GM12878 (cell line): ENCODE results near the gene RET. TPM values are rescaled to one million over a fixed set of nuclear protein-coding genes. Genes with fewer than 3 reads are reported as not detected.

ENCODE experiments used
- ATAC-seq: fragments of 200-7000 bp; cut with Tn5 transposase; 3 replicates; pipeline ENCODE4 v1.9.1; 2020; ENCODE audit warnings: mild to moderate bottlenecking, moderate library complexity
- BruUV-seq: library from RNA; stranded (reverse); fragments of 400-500 nt; replicated peaks from 2 replicates; lab custom pipeline; 2021; lab: Mats Ljungman, UMichigan
- CTCF ChIA-PET: fragments of 300-600 bp; sonication (Branson Sonifier 250); formaldehyde crosslinking; extraction: SDS; loops from one replicate; lab custom pipeline; 2021; ENCODE audit warnings: inconsistent platforms; lab: Yijun Ruan, JAX
- POLR2A ChIA-PET: fragments of 350-600 bp; formaldehyde crosslinking; extraction: SDS; loops from one replicate; lab custom pipeline; 2021; ENCODE audit warnings: inconsistent platforms; lab: Charles Lee
- RAD21 ChIA-PET: fragments of 300-600 bp; sonication (Branson Sonifier 250); formaldehyde crosslinking; loops from one replicate; lab custom pipeline; 2023; ENCODE audit warnings: antibody characterized with exemption; ENCODE audit not compliant: unreplicated experiment; lab: Charles Lee
- SMC1A ChIA-PET: fragments of 300-600 bp; sonication (Branson Sonifier 250); formaldehyde crosslinking; loops from one replicate; lab custom pipeline; 2023; ENCODE audit not compliant: unreplicated experiment, uncharacterized antibody; lab: Charles Lee
- DNase-seq: peaks from one replicate; pipeline ENCODE4 v3.0.0-alpha.2; 2011; ENCODE audit warnings: low read depth, low spot score
- FAIRE-seq: peaks from 3 replicates; lab custom pipeline; 2011; peaks lifted over from hg19 to GRCh38; lab: Jason Lieb, UNC
- H2AFZ ChIP-seq: 2 replicates; pipeline ENCODE4 v1.6.0; 2011; ENCODE audit warnings: low read depth, low read length, control low read depth; ENCODE audit not compliant: control insufficient read depth
- H3K27ac ChIP-seq: 2 replicates; pipeline ENCODE4 v1.5.1; 2011; ENCODE audit warnings: control low read depth; ENCODE audit not compliant: control insufficient read depth, insufficient read depth
- H3K27me3 ChIP-seq, 2 experiments: replicated peaks in 1 of 2; 2 replicates each; pipeline versions ENCODE4 v1.6.0 to v1.6.1; 2011; ENCODE audit warnings: low read length in 1 of 2; ENCODE audit not compliant: control insufficient read depth in 2 of 2, insufficient read depth in 2 of 2
- H3K36me3 ChIP-seq, 2 experiments: 2 replicates each; pipeline ENCODE4 v1.5.1; 2011; ENCODE audit warnings: low read length in 1 of 2; ENCODE audit not compliant: control insufficient read depth in 2 of 2, insufficient read depth in 2 of 2
- H3K4me1 ChIP-seq: 2 replicates; pipeline ENCODE4 v1.6.1; 2011; ENCODE audit warnings: mild to moderate bottlenecking, low read length, moderate library complexity, mixed read lengths; ENCODE audit not compliant: control insufficient read depth, insufficient read depth
- H3K4me2 ChIP-seq: 2 replicates; pipeline ENCODE4 v1.6.0; 2011; ENCODE audit warnings: control low read depth; ENCODE audit not compliant: control insufficient read depth, insufficient read depth
- H3K4me3 ChIP-seq: fragments of 200-600 bp; sonication (generic); 2 replicates; pipeline ENCODE4 v1.5.1; 2016
- H3K79me2 ChIP-seq: 2 replicates; pipeline ENCODE4 v1.6.0; 2011; ENCODE audit warnings: low read length; ENCODE audit not compliant: control insufficient read depth, insufficient read depth
- H3K9ac ChIP-seq: 2 replicates; pipeline ENCODE4 v1.8.0; 2011; ENCODE audit warnings: low read length, control low read depth, mixed read lengths; ENCODE audit not compliant: control insufficient read depth, insufficient read depth
- H3K9me3 ChIP-seq: replicated peaks from 3 replicates; pipeline ENCODE4 v1.5.1; 2011; ENCODE audit warnings: mild to moderate bottlenecking, low read length; ENCODE audit not compliant: control insufficient read depth, insufficient read depth
- H4K20me1 ChIP-seq: 2 replicates; pipeline ENCODE4 v1.6.0; 2011; ENCODE audit not compliant: control insufficient read depth, insufficient read depth
- CEBPB ChIP-seq, 2 experiments: fragments of 150-350 bp in 1 of 2; IDR thresholded peaks; 2 replicates each; pipeline ENCODE4 v1.6.1; 2012 to 2014; ENCODE audit warnings: low read depth in 2 of 2, low read length in 2 of 2, borderline replicate concordance in 1 of 2, inconsistent platforms in 1 of 2
- E2F4 ChIP-seq: IDR thresholded peaks from 2 replicates; pipeline ENCODE4 v1.6.1; 2012; ENCODE audit warnings: low read depth, low read length, improper control_type of control experiment
- ELK1 ChIP-seq: IDR thresholded peaks from 2 replicates; pipeline ENCODE4 v1.6.1; 2012; ENCODE audit warnings: low read depth, low read length, improper control_type of control experiment
- HDAC6 ChIP-seq: fragments of 200-600 bp; sonication (generic); IDR thresholded peaks from one replicate; pipeline ENCODE4 v1.8.0; 2017; ENCODE audit warnings: antibody characterized with exemption; ENCODE audit not compliant: unreplicated experiment
- KAT2A ChIP-seq: conservative IDR thresholded peaks from 2 replicates; pipeline ENCODE4 v1.6.1; 2011; ENCODE audit warnings: low read depth, low read length; ENCODE audit not compliant: control insufficient read depth
- LARP7 ChIP-seq: fragments of 450-650 bp; IDR thresholded peaks from 2 replicates; pipeline ENCODE4 v1.6.1; 2017; ENCODE audit warnings: mild to moderate bottlenecking
- NFIC ChIP-seq: IDR thresholded peaks from 2 replicates; pipeline ENCODE4 v1.6.1; 2012; ENCODE audit warnings: low read depth, mild to moderate bottlenecking, inconsistent platforms, low read length, moderate library complexity
- SMAD5 ChIP-seq: IDR thresholded peaks from 2 replicates; pipeline ENCODE4 v1.6.1; 2016; ENCODE audit warnings: antibody characterized with exemption, low read depth
- STAT1 ChIP-seq: fragments of 450-650 bp; conservative IDR thresholded peaks from 2 replicates; pipeline ENCODE4 v1.6.1; 2014; ENCODE audit warnings: antibody characterized with exemption, mild to moderate bottlenecking
- ZBTB11 ChIP-seq: fragments of 450-650 bp; formaldehyde crosslinking; IDR thresholded peaks from 2 replicates; pipeline ENCODE4 v1.5.0; 2022; ENCODE audit warnings: mild to moderate bottlenecking, missing genetic modification characterization
- ZNF217 ChIP-seq: fragments of 450-650 bp; IDR thresholded peaks from 2 replicates; pipeline ENCODE4 v1.6.1; 2017; ENCODE audit warnings: antibody characterized with exemption, mild to moderate bottlenecking
- ZNF274 ChIP-seq: IDR thresholded peaks from one replicate; pipeline ENCODE4 v1.8.0; 2011; ENCODE audit not compliant: insufficient read length, insufficient read depth
- ZZZ3 ChIP-seq: IDR thresholded peaks from 2 replicates; pipeline ENCODE4 v1.6.1; 2011; ENCODE audit warnings: low read depth; ENCODE audit not compliant: control insufficient read depth, insufficient read length
- WGBS: methylation state at CpG from one replicate; pipeline ENCODE4 v1.1.6; 2016; ENCODE audit warnings: low lambda C conversion rate; ENCODE audit not compliant: insufficient replicate concordance, insufficient coverage; ENCODE audit errors: missing lambda C conversion rate; 5-methylcytosine and 5-hydroxymethylcytosine counted together
- in situ Hi-C: fragments of 300-500 bp; cut with MboI; formaldehyde crosslinking; loops from 9 replicates; pipeline ENCODE4 v1.14.3; 2018; ENCODE audit warnings: mixed read lengths
- intact Hi-C: fragments of 100-400 bp; cut with micrococcal nuclease; formaldehyde crosslinking; loops from one replicate; pipeline ENCODE4 v1.14.2; 2022; ENCODE audit not compliant: unreplicated experiment
- polyA plus RNA-seq, 11 experiments: library from polyadenylated mRNA; depleted of rRNA in 4 of 11; unstranded in 6 of 11; stranded (reverse) in 5 of 11; fragments of >200 nt; fragmentation: Nextera tagmentation in 4 of 11; fragmentation: Illumina TruSeq in 1 of 11; extraction: Ambion mirVana in 4 of 11; extraction: Trizol in 1 of 11; gene quantifications; 1 replicate in 1 of 11; 2 replicates in 10 of 11; pipeline versions ENCODE4 v1.2.1 to v1.2.3, GENCODE V29; 2011 to 2016; ENCODE audit warnings: inconsistent platforms in 2 of 11, missing spikeins in 2 of 11, low read depth in 1 of 11
- total RNA-seq, 4 experiments: library from RNA; depleted of rRNA in 3 of 4; stranded (reverse); fragments of >200 nt in 3 of 4; fragmentation: Illumina TruSeq in 1 of 4; extraction: Trizol in 1 of 4; gene quantifications; 2 replicates each; pipeline versions ENCODE4 v1.2.1 to v1.2.3, GENCODE V29; 2013 to 2021

The RET gene
- total and polyA plus RNA-seq, 10 of the 15 experiments (the other 5 are each of a cell fraction or from before 2014, with no cell fraction given) = not detected

GRCh38 chr10:43062402-43063160, 14.3 kb upstream of the RET start:
- Histone ChIP-seq H3K4me2 (no peak overlapping the region), H3K27me3 (no peaks in the 10 kb centered on the region; a peak in 2 of 4 replicates), H3K4me1 (no peaks in the 10 kb centered on the region), H2AFZ (no peak overlapping the region), H3K4me3 (no peak overlapping the region), H3K36me3 (no peaks in the 10 kb centered on the region), H3K9ac (no peak overlapping the region), H3K9me3 (no peaks in the 10 kb centered on the region), H4K20me1 (no peaks in the 10 kb centered on the region), H3K79me2 (no peaks in the 10 kb centered on the region), H3K27ac (no peak overlapping the region)
- SMC1A ChIA-PET = no interaction called here
- intact Hi-C loops = no loop called here
- DNase-seq (no peak), ATAC-seq (no peak), FAIRE-seq (no peak)
- RAD21 ChIA-PET = interaction anchor here (1.2 kb wide), 1 partner anchor 24 kb away, joined by 3 read pairs; no protein-coding TSS in a partner anchor
- no TSS peak for BruUV-seq
- POLR2A ChIA-PET = no interaction called here
- CTCF ChIA-PET = interaction anchor here (0.9 kb wide), 1 partner anchor 9 kb away, joined by 4 read pairs; no protein-coding TSS in a partner anchor
- TF ChIP-seq ELK1 (no peak), E2F4 (no peak), SMAD5 (no peak), HDAC6 (no peak), STAT1 (no peak), KAT2A (no peak), ZNF217 (no peak), NFIC (no peak), ZBTB11 (no peak), ZNF274 (no peak), CEBPB (IDR thresholded peaks at IDR 0.05; ENCODE audit: borderline replicate concordance in 1 of 2, low read depth in 2 of 2, low read length in 2 of 2) (no peak), ZZZ3 (no peak), LARP7 (no peak)
- 39% methylated on average over 14 of the region's 18 CpGs for WGBS
- in situ Hi-C loops = no loop called here
